SK-N-MC (cell line): Measurements from ENCODE around the gene DHX15.

Experiments
- EZH2 ChIP-seq: fragments of 200-600 bp; sonication (generic); IDR thresholded peaks from one replicate; pipeline ENCODE4 v1.6.1; 2017; ENCODE audit warnings: antibody characterized with exemption
- POLR2AphosphoS5 ChIP-seq: IDR thresholded peaks from 2 replicates; pipeline ENCODE4 v1.6.1; 2012; ENCODE audit warnings: mild to moderate bottlenecking, low read depth, low read length, borderline replicate concordance

GRCh38 chr4:24582235-24582832 lies 2.0 kb downstream of the DHX15 start:
- TF ChIP-seq EZH2 (no peak), POLR2AphosphoS5 (no peak)
